HepG2 (cell line): ENCODE measurements around the gene GJA5. TPM values are rescaled to one million over a fixed set of nuclear protein-coding genes. Genes with fewer than 3 reads are reported as not detected.

Experiments
- ATAC-seq: fragments of 200-7000 bp; cut with Tn5 transposase; 3 replicates; pipeline ENCODE4 v1.9.1; 2020; ENCODE audit warnings: mild to moderate bottlenecking, moderate library complexity
- BruUV-seq: library from RNA; stranded (reverse); fragments of 400-500 nt; replicated peaks from 2 replicates; lab custom pipeline; 2021; lab: Mats Ljungman, UMichigan
- CTCF ChIA-PET: fragments of 300-600 bp; formaldehyde crosslinking; extraction: SDS; loops from one replicate; lab custom pipeline; 2021; ENCODE audit warnings: low total read pairs, inconsistent platforms, low intra/inter-chr PET ratio; lab: Yijun Ruan, JAX
- POLR2A ChIA-PET: fragments of 350-600 bp; sonication (Branson Sonifier 250); formaldehyde crosslinking; loops from one replicate; lab custom pipeline; 2020; ENCODE audit warnings: antibody characterized with exemption, inconsistent platforms; lab: Yijun Ruan, JAX
- DNase-seq: peaks from one replicate; pipeline ENCODE4 v3.0.0-alpha.2; 2015; ENCODE audit warnings: low spot score
- FAIRE-seq: peaks from 3 replicates; lab custom pipeline; 2011; peaks lifted over from hg19 to GRCh38; lab: Jason Lieb, UNC
- H2AFZ ChIP-seq: one replicate; pipeline ENCODE4 v1.6.1; 2011; ENCODE audit warnings: low read length, inconsistent platforms
- H3K27ac ChIP-seq: fragments of 300-600 bp; 3 replicates; pipeline ENCODE4 v1.8.0; 2011; ENCODE audit warnings: mixed run types, mild to moderate bottlenecking, mixed read lengths, low read length, inconsistent platforms; ENCODE audit not compliant: insufficient read depth; ENCODE audit errors: extremely low read length
- H3K27me3 ChIP-seq, 2 experiments: fragments of 200-600 bp in 1 of 2; 2 replicates in 1 of 2; 3 replicates in 1 of 2; pipeline versions ENCODE4 v1.6.0 to v1.8.0; 2011; ENCODE audit warnings: low read length in 2 of 2, mild to moderate bottlenecking in 2 of 2, moderate library complexity in 2 of 2, inconsistent platforms in 1 of 2; ENCODE audit not compliant: insufficient read depth in 2 of 2, control insufficient read depth in 1 of 2
- H3K36me3 ChIP-seq, 2 experiments: fragments of 200-600 bp in 1 of 2; replicated peaks in 1 of 2; 2 replicates in 1 of 2; 3 replicates in 1 of 2; pipeline versions ENCODE4 v1.5.1 to v1.8.0; 2011; ENCODE audit warnings: low read length in 2 of 2, inconsistent platforms in 1 of 2; ENCODE audit not compliant: insufficient read depth in 2 of 2, control insufficient read depth in 1 of 2
- H3K4me1 ChIP-seq: 2 replicates; pipeline ENCODE4 v1.5.1; 2012; ENCODE audit warnings: low read length, inconsistent platforms; ENCODE audit not compliant: insufficient read depth
- H3K4me2 ChIP-seq: 2 replicates; pipeline ENCODE4 v1.6.0; 2011; ENCODE audit warnings: low read depth, low read length, inconsistent platforms
- H3K4me3 ChIP-seq, 3 experiments: fragments of 200-600 bp in 1 of 3; sonication (generic), shearing (Covaris generic) in 1 of 3; replicated peaks in 1 of 3; 2 replicates each; pipeline ENCODE4 v1.5.1; 2011 to 2016; ENCODE audit warnings: low read length in 3 of 3, inconsistent platforms in 2 of 3, low read depth in 2 of 3, mild to moderate bottlenecking in 2 of 3, control low read depth in 1 of 3, mixed read lengths in 1 of 3; ENCODE audit not compliant: insufficient read depth in 1 of 3
- H3K79me2 ChIP-seq: one replicate; pipeline ENCODE4 v1.6.1; 2011; ENCODE audit warnings: low read length, inconsistent platforms; ENCODE audit not compliant: insufficient read depth
- H3K9ac ChIP-seq: 2 replicates; pipeline ENCODE4 v1.6.0; 2011; ENCODE audit warnings: mild to moderate bottlenecking, low read depth, low read length, inconsistent platforms; ENCODE audit not compliant: insufficient read depth
- H3K9me3 ChIP-seq: 2 replicates; pipeline ENCODE4 v1.5.1; 2012; ENCODE audit warnings: mild to moderate bottlenecking, low read length
- H4K20me1 ChIP-seq: 2 replicates; pipeline ENCODE4 v1.6.0; 2011; ENCODE audit warnings: inconsistent platforms, mild to moderate bottlenecking, low read length, moderate library complexity; ENCODE audit not compliant: insufficient read depth
- CENPT ChIP-seq: sonication (generic); formaldehyde crosslinking; IDR thresholded peaks from 2 replicates; pipeline ENCODE4 v1.8.0; 2022; ENCODE audit warnings: low read depth, mild to moderate bottlenecking, moderate library complexity, missing genetic modification reagents
- CHD4 ChIP-seq: fragments of 200-600 bp; sonication (generic); IDR thresholded peaks from 2 replicates; pipeline ENCODE4 v1.7.0; 2017; ENCODE audit warnings: mild to moderate bottlenecking, low read length, borderline replicate concordance
- FOXM1 ChIP-seq: sonication (generic); formaldehyde crosslinking; IDR thresholded peaks from 2 replicates; pipeline ENCODE4 v1.5.0; 2020; ENCODE audit warnings: missing genetic modification reagents
- GABPB1 ChIP-seq: IDR thresholded peaks from 2 replicates; pipeline ENCODE4 v1.6.1; 2016; ENCODE audit warnings: mild to moderate bottlenecking, missing genetic modification reagents, moderate library complexity, missing compliant biosample characterization
- MIER3 ChIP-seq: IDR thresholded peaks from 2 replicates; pipeline ENCODE4 v1.6.1; 2016; ENCODE audit warnings: missing compliant biosample characterization, borderline replicate concordance
- RARA ChIP-seq: IDR thresholded peaks from 2 replicates; pipeline ENCODE4 v1.6.1; 2016; ENCODE audit warnings: missing genetic modification reagents, missing compliant biosample characterization
- RNF2 ChIP-seq: fragments of 450-650 bp; conservative IDR thresholded peaks from 2 replicates; pipeline ENCODE4 v1.6.1; 2016; ENCODE audit warnings: low read depth
- SMAD1 ChIP-seq: sonication (generic); formaldehyde crosslinking; IDR thresholded peaks from 2 replicates; pipeline ENCODE4 v1.4.0; 2020; ENCODE audit warnings: missing genetic modification reagents, low read depth, mild to moderate bottlenecking, borderline replicate concordance
- TEAD3 ChIP-seq: optimal IDR thresholded peaks from 2 replicates; pipeline ENCODE3; 2016; ENCODE audit warnings: borderline replicate concordance
- TGIF2 ChIP-seq: IDR thresholded peaks from 2 replicates; pipeline ENCODE4 v1.6.1; 2016; ENCODE audit warnings: control low read depth, missing compliant biosample characterization
- ZMYM3 ChIP-seq: sonication (generic); formaldehyde crosslinking; IDR thresholded peaks from 2 replicates; pipeline ENCODE4 v1.5.1; 2020; ENCODE audit warnings: mild to moderate bottlenecking, missing genetic modification reagents
- ZNF207 ChIP-seq: fragments of 450-650 bp; IDR thresholded peaks from 2 replicates; pipeline ENCODE4 v1.6.1; 2016; ENCODE audit warnings: antibody characterized with exemption, borderline replicate concordance
- ZNF225 ChIP-seq: sonication (generic); formaldehyde crosslinking; IDR thresholded peaks from 2 replicates; pipeline ENCODE4 v1.4.0; 2020; ENCODE audit warnings: mild to moderate bottlenecking, missing genetic modification reagents
- ZNF331 ChIP-seq: sonication (generic); formaldehyde crosslinking; IDR thresholded peaks from 2 replicates; pipeline ENCODE4 v1.4.0; 2020; ENCODE audit warnings: missing genetic modification reagents
- ZNF33B ChIP-seq: sonication (generic); formaldehyde crosslinking; IDR thresholded peaks from 2 replicates; pipeline ENCODE4 v1.5.1; 2020; ENCODE audit warnings: mild to moderate bottlenecking, missing genetic modification reagents
- ZNF343 ChIP-seq: sonication (generic); formaldehyde crosslinking; IDR thresholded peaks from 2 replicates; pipeline ENCODE4 v1.4.0; 2020; ENCODE audit warnings: mild to moderate bottlenecking, missing genetic modification reagents
- ZNF501 ChIP-seq: sonication (generic); formaldehyde crosslinking; IDR thresholded peaks from 2 replicates; pipeline ENCODE4 v1.5.1; 2020; ENCODE audit warnings: mild to moderate bottlenecking, moderate library complexity, missing genetic modification reagents
- WGBS: methylation state at CpG from one replicate; pipeline ENCODE4 v1.1.6; 2017; ENCODE audit warnings: low lambda C conversion rate; 5-methylcytosine and 5-hydroxymethylcytosine counted together
- in situ Hi-C: cut with HindIII; loops from 2 replicates; pipeline ENCODE4 v1.10.0; 2017; ENCODE audit warnings: low pct_unique_long_range_greater_than_20kb; ENCODE audit not compliant: extremely low pct_ligation_motif_present
- intact Hi-C: fragments of 100-400 bp; cut with micrococcal nuclease; formaldehyde crosslinking; loops from one replicate; pipeline ENCODE4 v1.10.0; 2022; ENCODE audit not compliant: unreplicated experiment
- polyA plus RNA-seq, 8 experiments: library from polyadenylated mRNA; depleted of rRNA in 3 of 8; stranded (reverse) in 7 of 8; unstranded in 1 of 8; fragments of >200 nt; fragmentation: Illumina TruSeq in 4 of 8; extraction: Trizol in 4 of 8; gene quantifications; 2 replicates each; pipeline versions ENCODE4 v1.2.1 to v1.2.3, GENCODE V29; 2011 to 2016; ENCODE audit warnings: low read depth in 4 of 8, missing spikeins in 1 of 8, mixed read lengths in 1 of 8; ENCODE audit not compliant: insufficient read depth in 1 of 8
- total RNA-seq, 5 experiments: library from RNA; depleted of rRNA; stranded (reverse); fragments of >200 nt; fragmentation: Illumina TruSeq; extraction: Trizol; gene quantifications; 2 replicates each; pipeline ENCODE4 v1.2.3, GENCODE V29; 2016; ENCODE audit warnings: low read depth in 1 of 5
- TF ChIP-seq, protein P1 (sequence below): sonication (generic); formaldehyde crosslinking; IDR thresholded peaks from 2 replicates; pipeline ENCODE4 v1.5.1; 2020; ENCODE audit warnings: mild to moderate bottlenecking, missing genetic modification reagents, borderline replicate concordance
- TF ChIP-seq, protein P2 (sequence below): sonication (generic); formaldehyde crosslinking; IDR thresholded peaks from 2 replicates; pipeline ENCODE4 v1.8.1; 2023; ENCODE audit warnings: mild to moderate bottlenecking, missing genetic modification reagents

The GJA5 gene
- total and polyA plus RNA-seq, 2 of the 13 experiments (the other 11 are each of a cell fraction or from before 2014, with no cell fraction given): not detected

- FAIRE-seq (no peak), DNase-seq (peak; percentile 87), ATAC-seq (peak; percentile 87)
- ChIA-PET POLR2A (interaction anchor here (1.4 kb wide), 1 partner anchor 47 kb away, joined by 5 read pairs; the partner anchor contains the start of gene ACP6), CTCF (no interaction called here)
- Histone ChIP-seq H3K36me3 (no peaks in the 10 kb centered on the region), H4K20me1 (no peaks in the 10 kb centered on the region), H3K4me3 (no peak overlapping the region), H3K27me3 (peaks cover 0 to 11% of the 10 kb centered on the region in 2 experiments; a peak in 1 of 5 replicates), H3K79me2 (no peaks in the 10 kb centered on the region), H2AFZ (no peak overlapping the region), H3K27ac (peak overlapping the region; percentile 17), H3K9me3 (no peaks in the 10 kb centered on the region), H3K4me1 (peaks cover 38% of the 10 kb centered on the region), H3K9ac (no peak overlapping the region), H3K4me2 (no peak overlapping the region; the same call in 1 of the 2 replicates)
- WGBS: 34% methylated on average over 6 of the region's 6 CpGs
- intact Hi-C loops: no loop called here
- in situ Hi-C loops: no loop called here
- no TSS peak for BruUV-seq
- TF ChIP-seq RARA (peak; percentile 62; the same call in 1 of the 2 replicates), FOXM1 (CRISPR knock-in tag) (no peak), ZNF331 (CRISPR knock-in tag) (peak; percentile 48; the same call in 1 of the 2 replicates), ZNF207 (no peak), TEAD3 (peak; percentile 56), ZNF501 (CRISPR knock-in tag) (no peak), ZMYM3 (no peak), ZNF33B (CRISPR knock-in tag) (no peak), TGIF2 (CRISPR knock-in tag) (no peak), RNF2 (no peak), ZNF225 (CRISPR knock-in tag) (no peak), GABPB1 (CRISPR knock-in tag) (no peak; the same call in none of the 2 replicates), MIER3 (CRISPR knock-in tag) (peak; percentile 38; the same call in 1 of the 2 replicates), CHD4 (no peak), ZNF343 (no peak), CENPT (CRISPR knock-in tag) (no peak), SMAD1 (CRISPR knock-in tag) (no peak)
- TF ChIP-seq, protein P1, sequence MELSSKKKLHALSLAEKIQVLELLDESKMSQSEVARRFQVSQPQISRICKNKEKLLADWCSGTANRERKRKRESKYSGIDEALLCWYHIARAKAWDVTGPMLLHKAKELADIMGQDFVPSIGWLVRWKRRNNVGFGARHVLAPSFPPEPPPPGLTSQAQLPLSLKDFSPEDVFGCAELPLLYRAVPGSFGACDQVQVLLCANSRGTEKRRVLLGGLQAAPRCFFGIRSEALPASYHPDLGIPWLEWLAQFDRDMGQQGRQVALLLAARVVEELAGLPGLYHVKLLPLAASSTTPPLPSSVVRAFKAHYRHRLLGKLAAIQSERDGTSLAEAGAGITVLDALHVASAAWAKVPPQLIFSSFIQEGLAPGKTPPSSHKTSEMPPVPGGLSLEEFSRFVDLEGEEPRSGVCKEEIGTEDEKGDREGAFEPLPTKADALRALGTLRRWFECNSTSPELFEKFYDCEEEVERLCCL: no peak
- TF ChIP-seq, protein P2, sequence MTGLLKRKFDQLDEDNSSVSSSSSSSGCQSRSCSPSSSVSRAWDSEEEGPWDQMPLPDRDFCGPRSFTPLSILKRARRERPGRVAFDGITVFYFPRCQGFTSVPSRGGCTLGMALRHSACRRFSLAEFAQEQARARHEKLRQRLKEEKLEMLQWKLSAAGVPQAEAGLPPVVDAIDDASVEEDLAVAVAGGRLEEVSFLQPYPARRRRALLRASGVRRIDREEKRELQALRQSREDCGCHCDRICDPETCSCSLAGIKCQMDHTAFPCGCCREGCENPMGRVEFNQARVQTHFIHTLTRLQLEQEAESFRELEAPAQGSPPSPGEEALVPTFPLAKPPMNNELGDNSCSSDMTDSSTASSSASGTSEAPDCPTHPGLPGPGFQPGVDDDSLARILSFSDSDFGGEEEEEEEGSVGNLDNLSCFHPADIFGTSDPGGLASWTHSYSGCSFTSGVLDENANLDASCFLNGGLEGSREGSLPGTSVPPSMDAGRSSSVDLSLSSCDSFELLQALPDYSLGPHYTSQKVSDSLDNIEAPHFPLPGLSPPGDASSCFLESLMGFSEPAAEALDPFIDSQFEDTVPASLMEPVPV (CRISPR knock-in tag): no peak
These were observed 43.2 kb downstream of the GJA5 start for GRCh38 chr1:147717051-147717705.
